AG09319 (cell line): ENCODE results near the gene ZKSCAN2.

Source experiments
- DNase-seq: peaks from one replicate; pipeline ENCODE4 v3.0.0-alpha.2; 2010; ENCODE audit warnings: low read depth; ENCODE audit errors: extremely low read depth
- CTCF ChIP-seq: IDR thresholded peaks from 2 replicates; pipeline ENCODE4 v1.5.1; 2011; ENCODE audit warnings: low read depth, mild to moderate bottlenecking, inconsistent platforms, low read length, moderate library complexity

The ZKSCAN2 gene

GRCh38 chr16:25257956-25258860, 563 bp upstream of the ZKSCAN2 start:
- DNase-seq, result peak; percentile 83
- TF ChIP-seq CTCF, result no peak

GRCh38 chr16:25256695-25257469, 763 bp downstream of the ZKSCAN2 start:
- TF ChIP-seq CTCF, result no peak; the same call in 1 of the 2 replicates
- DNase-seq, result no peak

GRCh38 chr16:25253322-25253721, 4.3 kb downstream of the ZKSCAN2 start:
- no peak for DNase-seq
- TF ChIP-seq CTCF, result no peak

GRCh38 chr16:25250467-25250866, 7.2 kb downstream of the ZKSCAN2 start:
- no peak for TF ChIP-seq CTCF
- DNase-seq, result no peak

- TF ChIP-seq CTCF, result no peak
- no peak for DNase-seq
Measured at GRCh38 chr16:25235991-25236390, 21.7 kb downstream of the ZKSCAN2 start.

- TF ChIP-seq CTCF, result no peak
- no peak for DNase-seq
Measured at GRCh38 chr16:25228372-25228771, 29.3 kb downstream of the ZKSCAN2 start.
